Mucosa of stomach (tissue), 1 donor: ENCODE results near the gene CANT1.

Source experiments
- H3K27me3 ChIP-seq: one replicate; pipeline ENCODE4 v1.7.0; 2013; ENCODE audit warnings: mild to moderate bottlenecking, low read length; ENCODE audit not compliant: control insufficient read depth, insufficient read depth
- H3K36me3 ChIP-seq: one replicate; pipeline ENCODE4 v1.7.0; 2013; ENCODE audit warnings: low read length; ENCODE audit not compliant: control insufficient read depth, insufficient read depth
- H3K4me1 ChIP-seq: one replicate; pipeline ENCODE4 v1.7.0; 2013; ENCODE audit warnings: mild to moderate bottlenecking, low read length; ENCODE audit not compliant: control insufficient read depth, insufficient read depth
- H3K4me3 ChIP-seq: one replicate; pipeline ENCODE4 v1.7.0; 2013; ENCODE audit warnings: low read length
- H3K9ac ChIP-seq: one replicate; pipeline ENCODE4 v1.7.0; 2013; ENCODE audit warnings: mild to moderate bottlenecking, low read length, moderate library complexity
- H3K9me3 ChIP-seq: one replicate; pipeline ENCODE4 v1.7.0; 2013; ENCODE audit warnings: mild to moderate bottlenecking, low read length, moderate library complexity; ENCODE audit not compliant: control insufficient read depth
- donor health status: Pancreatic carcinoma.

Gene CANT1

GRCh38 chr17:79010304-79010646 lies 711 bp upstream of the CANT1 start:
- H3K9me3 ChIP-seq: no peaks in the 10 kb centered on the region
- H3K27me3 ChIP-seq: no peaks in the 10 kb centered on the region
- no peaks in the 10 kb centered on the region for H3K36me3 ChIP-seq
- peaks cover 40% of the 10 kb centered on the region for H3K4me1 ChIP-seq
- peak overlapping the region; percentile 49 for H3K4me3 ChIP-seq
- peak overlapping the region; percentile 78 for H3K9ac ChIP-seq

GRCh38 chr17:79008666-79009387 lies 737 bp downstream of the CANT1 start:
- H3K9me3 ChIP-seq: no peaks in the 10 kb centered on the region
- H3K9ac ChIP-seq: peak overlapping the region; percentile 78
- H3K4me1 ChIP-seq: peaks cover 45% of the 10 kb centered on the region
- no peaks in the 10 kb centered on the region for H3K27me3 ChIP-seq
- peak overlapping the region; percentile 63 for H3K4me3 ChIP-seq
- no peaks in the 10 kb centered on the region for H3K36me3 ChIP-seq

- Histone ChIP-seq H3K9ac (peak overlapping the region; percentile 78), H3K4me3 (peak overlapping the region; percentile 63), H3K27me3 (no peaks in the 10 kb centered on the region), H3K36me3 (no peaks in the 10 kb centered on the region), H3K9me3 (no peaks in the 10 kb centered on the region), H3K4me1 (peaks cover 56% of the 10 kb centered on the region)
These were observed 1.8 kb downstream of the CANT1 start for GRCh38 chr17:79007504-79008381.

- H3K4me3 ChIP-seq: no peak overlapping the region
These were observed 2.6 kb downstream of the CANT1 start for GRCh38 chr17:79006794-79007503.

GRCh38 chr17:79006046-79006445 lies 3.5 kb downstream of the CANT1 start:
- Histone ChIP-seq H3K27me3 (no peaks in the 10 kb centered on the region), H3K9me3 (no peaks in the 10 kb centered on the region), H3K4me3 (peak overlapping the region; percentile 27), H3K9ac (peak overlapping the region; percentile 56), H3K4me1 (peaks cover 72% of the 10 kb centered on the region), H3K36me3 (no peaks in the 10 kb centered on the region)

More at GRCh38 chr17:79006794-79007503, 2.6 kb downstream of the CANT1 start:
- H3K9me3 ChIP-seq: no peaks in the 10 kb centered on the region
- no peak overlapping the region for H3K9ac ChIP-seq
- H3K4me1 ChIP-seq: peaks cover 64% of the 10 kb centered on the region
- H3K27me3 ChIP-seq: no peaks in the 10 kb centered on the region
- no peaks in the 10 kb centered on the region for H3K36me3 ChIP-seq

- H3K4me1 ChIP-seq: peaks cover 79% of the 10 kb centered on the region
- H3K4me3 ChIP-seq: peak overlapping the region; percentile 27
- peak overlapping the region; percentile 56 for H3K9ac ChIP-seq
- H3K27me3 ChIP-seq: no peaks in the 10 kb centered on the region
- no peaks in the 10 kb centered on the region for H3K36me3 ChIP-seq
- H3K9me3 ChIP-seq: no peaks in the 10 kb centered on the region
These were observed 4.3 kb downstream of the CANT1 start for GRCh38 chr17:79005063-79005861.

- H3K4me3 ChIP-seq: no peak overlapping the region
- H3K36me3 ChIP-seq: no peaks in the 10 kb centered on the region
- peaks cover 78% of the 10 kb centered on the region for H3K4me1 ChIP-seq
- H3K9ac ChIP-seq: peak overlapping the region; percentile 38
- no peaks in the 10 kb centered on the region for H3K27me3 ChIP-seq
- H3K9me3 ChIP-seq: no peaks in the 10 kb centered on the region
These were observed 5.7 kb downstream of the CANT1 start for GRCh38 chr17:79003661-79004411.

- Histone ChIP-seq H3K9me3 (no peaks in the 10 kb centered on the region), H3K27me3 (no peaks in the 10 kb centered on the region), H3K36me3 (no peaks in the 10 kb centered on the region), H3K4me3 (no peak overlapping the region), H3K9ac (no peak overlapping the region), H3K4me1 (peaks cover 78% of the 10 kb centered on the region)
These were observed 6.6 kb downstream of the CANT1 start for GRCh38 chr17:79002796-79003593.

- Histone ChIP-seq H3K36me3 (no peaks in the 10 kb centered on the region), H3K4me3 (no peak overlapping the region), H3K4me1 (peaks cover 78% of the 10 kb centered on the region), H3K9ac (no peak overlapping the region), H3K27me3 (no peaks in the 10 kb centered on the region), H3K9me3 (no peaks in the 10 kb centered on the region)
These were observed 7.3 kb downstream of the CANT1 start for GRCh38 chr17:79002291-79002690.

GRCh38 chr17:79001190-79002020 lies 8.2 kb downstream of the CANT1 start:
- no peak overlapping the region for H3K9ac ChIP-seq
- H3K36me3 ChIP-seq: peaks cover 7% of the 10 kb centered on the region
- no peaks in the 10 kb centered on the region for H3K9me3 ChIP-seq
- peaks cover 81% of the 10 kb centered on the region for H3K4me1 ChIP-seq
- H3K27me3 ChIP-seq: no peaks in the 10 kb centered on the region
- no peak overlapping the region for H3K4me3 ChIP-seq
